ENCODE results near the gene PTPRN2. TPM values are rescaled to one million over a fixed set of nuclear protein-coding genes. Genes with fewer than 3 reads are reported as not detected.

The PTPRN2 gene
- total and polyA plus RNA-seq, 2 donors from 2014 or later: 4.8 to 6.2 TPM

DNA sequence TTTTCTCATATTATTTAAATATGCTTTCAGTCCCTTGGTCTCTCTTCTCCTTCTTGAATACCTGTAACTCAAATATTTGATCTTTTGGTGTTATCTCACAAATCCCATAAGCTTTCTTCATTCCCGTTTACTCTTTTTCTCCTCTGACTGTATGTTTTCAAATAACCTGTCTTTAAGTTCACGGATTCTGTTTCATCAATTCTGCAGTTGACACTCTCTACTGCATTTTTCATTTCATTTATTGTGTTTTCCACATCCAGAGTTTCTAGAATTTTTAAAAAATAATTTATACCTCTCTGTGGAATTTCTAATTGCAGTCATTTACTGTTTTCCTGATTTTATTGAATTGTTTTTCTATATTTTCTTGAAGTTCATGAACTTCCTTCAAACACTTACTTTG lies 298.4 kb downstream of the PTPRN2 start:
- DNase-seq (no peak), FAIRE-seq (no peak)

DNA sequence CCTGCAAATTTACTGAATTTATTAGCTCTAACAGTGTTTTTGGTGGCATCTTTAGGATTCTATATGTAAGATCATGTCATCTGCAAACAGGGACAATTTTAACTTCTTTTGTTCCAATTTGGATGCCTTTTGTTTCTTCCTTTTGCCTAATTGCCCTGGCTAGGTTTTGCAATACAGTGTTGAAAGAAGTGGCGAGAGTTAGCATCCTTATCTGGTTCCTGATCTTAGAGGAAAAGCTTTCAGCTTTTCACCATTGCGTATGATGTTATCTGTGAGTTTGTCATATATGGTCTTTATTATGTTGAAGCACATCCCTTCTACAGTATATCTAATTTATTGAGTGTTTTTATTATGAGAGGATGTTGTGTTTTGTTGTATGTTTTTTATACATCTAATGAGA lies 301.4 kb downstream of the PTPRN2 start:
- FAIRE-seq: no peak
- TF ChIP-seq, protein P1, sequence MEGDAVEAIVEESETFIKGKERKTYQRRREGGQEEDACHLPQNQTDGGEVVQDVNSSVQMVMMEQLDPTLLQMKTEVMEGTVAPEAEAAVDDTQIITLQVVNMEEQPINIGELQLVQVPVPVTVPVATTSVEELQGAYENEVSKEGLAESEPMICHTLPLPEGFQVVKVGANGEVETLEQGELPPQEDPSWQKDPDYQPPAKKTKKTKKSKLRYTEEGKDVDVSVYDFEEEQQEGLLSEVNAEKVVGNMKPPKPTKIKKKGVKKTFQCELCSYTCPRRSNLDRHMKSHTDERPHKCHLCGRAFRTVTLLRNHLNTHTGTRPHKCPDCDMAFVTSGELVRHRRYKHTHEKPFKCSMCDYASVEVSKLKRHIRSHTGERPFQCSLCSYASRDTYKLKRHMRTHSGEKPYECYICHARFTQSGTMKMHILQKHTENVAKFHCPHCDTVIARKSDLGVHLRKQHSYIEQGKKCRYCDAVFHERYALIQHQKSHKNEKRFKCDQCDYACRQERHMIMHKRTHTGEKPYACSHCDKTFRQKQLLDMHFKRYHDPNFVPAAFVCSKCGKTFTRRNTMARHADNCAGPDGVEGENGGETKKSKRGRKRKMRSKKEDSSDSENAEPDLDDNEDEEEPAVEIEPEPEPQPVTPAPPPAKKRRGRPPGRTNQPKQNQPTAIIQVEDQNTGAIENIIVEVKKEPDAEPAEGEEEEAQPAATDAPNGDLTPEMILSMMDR (IDR thresholded peaks at IDR 0.05; ENCODE audit: borderline replicate concordance, extremely low read depth, insufficient read depth): no peak

More for the DNA sequence above, 298.4 kb downstream of the PTPRN2 start:
- H3K9me3 ChIP-seq (ENCODE audit: control insufficient read depth in 2 of 3, insufficient read depth in 1 of 3, low read length in 3 of 3): peaks cover 0 to 28% (median 6%) of the 10 kb centered on the region in 3 donors
- no peaks in the 10 kb centered on the region for H3K4me1 ChIP-seq (ENCODE audit: control insufficient read depth in 2 of 3, insufficient read depth in 2 of 3, low read depth in 1 of 3, low read length in 3 of 3)
- H3K27me3 ChIP-seq (ENCODE audit: control insufficient read depth, insufficient read depth, low read length): no peaks in the 10 kb centered on the region
- H3K4me3 ChIP-seq (ENCODE audit: low read length in 3 of 3): no peak overlapping the region
- TF ChIP-seq, protein P1 (IDR thresholded peaks at IDR 0.05; ENCODE audit: borderline replicate concordance, extremely low read depth, insufficient read depth): no peak
- H3K36me3 ChIP-seq (ENCODE audit: control insufficient read depth in 2 of 3, insufficient read depth in 3 of 3, low read length in 3 of 3): no peaks in the 10 kb centered on the region
- no peak overlapping the region for H3K9ac ChIP-seq (ENCODE audit: low read length in 3 of 3)
- H3K27ac ChIP-seq (ENCODE audit: low read depth in 2 of 2, low read length in 2 of 2): no peak overlapping the region
- intact Hi-C loops (cut with DNase I): no loop called here

DNA sequence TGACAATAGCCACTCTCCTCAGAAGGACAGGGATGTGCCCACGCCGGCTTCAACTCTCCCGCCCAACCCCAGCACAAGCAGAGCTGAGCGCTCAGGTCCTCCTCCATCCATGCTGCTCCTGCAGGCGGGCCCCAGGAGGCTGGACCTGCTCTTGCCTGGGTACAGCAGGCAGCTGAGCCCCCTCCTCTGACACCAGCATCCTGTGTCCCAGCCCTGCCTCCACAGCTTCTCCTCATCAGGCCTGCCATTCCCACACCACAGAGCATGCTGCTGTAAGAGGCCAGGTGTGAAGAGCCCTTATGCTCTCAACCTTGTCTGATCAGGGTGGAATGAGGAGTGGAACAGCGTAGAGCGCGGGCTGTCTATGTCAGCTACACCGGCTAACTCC lies 302.2 kb downstream of the PTPRN2 start:
- H3K4me1 ChIP-seq (ENCODE audit: control insufficient read depth in 2 of 3, insufficient read depth in 2 of 3, low read depth in 1 of 3, low read length in 3 of 3): no peaks in the 10 kb centered on the region
- peaks cover 0 to 28% (median 6%) of the 10 kb centered on the region in 3 donors for H3K9me3 ChIP-seq (ENCODE audit: control insufficient read depth in 2 of 3, insufficient read depth in 1 of 3, low read length in 3 of 3)
- DNase-seq (peak in 1 of 5 donors; percentile 4), FAIRE-seq (no peak)
- intact Hi-C loops (cut with DNase I): no loop called here
- no peak overlapping the region for H3K9ac ChIP-seq (ENCODE audit: low read length in 3 of 3)
- TF ChIP-seq, protein P1 (IDR thresholded peaks at IDR 0.05; ENCODE audit: borderline replicate concordance, extremely low read depth, insufficient read depth): no peak
- no peak overlapping the region for H3K4me3 ChIP-seq (ENCODE audit: low read length in 3 of 3)
- no peak overlapping the region for H3K27ac ChIP-seq (ENCODE audit: low read depth in 2 of 2, low read length in 2 of 2)
- no peaks in the 10 kb centered on the region for H3K36me3 ChIP-seq (ENCODE audit: control insufficient read depth in 2 of 3, insufficient read depth in 3 of 3, low read length in 3 of 3)
- no peaks in the 10 kb centered on the region for H3K27me3 ChIP-seq (ENCODE audit: control insufficient read depth, insufficient read depth, low read length)

More for the DNA sequence above, 301.4 kb downstream of the PTPRN2 start:
- Histone ChIP-seq H3K27ac (ENCODE audit: low read depth in 2 of 2, low read length in 2 of 2) (no peak overlapping the region), H3K27me3 (ENCODE audit: control insufficient read depth, insufficient read depth, low read length) (no peaks in the 10 kb centered on the region), H3K4me1 (ENCODE audit: control insufficient read depth in 2 of 3, insufficient read depth in 2 of 3, low read depth in 1 of 3, low read length in 3 of 3) (no peaks in the 10 kb centered on the region), H3K9ac (ENCODE audit: low read length in 3 of 3) (no peak overlapping the region), H3K9me3 (ENCODE audit: control insufficient read depth in 2 of 3, insufficient read depth in 1 of 3, low read length in 3 of 3) (peaks cover 0 to 28% (median 6%) of the 10 kb centered on the region in 3 donors), H3K4me3 (ENCODE audit: low read length in 3 of 3) (no peak overlapping the region), H3K36me3 (ENCODE audit: control insufficient read depth in 2 of 3, insufficient read depth in 3 of 3, low read length in 3 of 3) (no peaks in the 10 kb centered on the region)
- no peak for DNase-seq
- intact Hi-C loops (cut with DNase I): no loop called here

All from kidney (tissue), 14 donors.